SK-N-SH (cell line): ENCODE measurements around the gene TNRC6A. TPM values are rescaled to one million over a fixed set of nuclear protein-coding genes. Genes with fewer than 3 reads are reported as not detected.

ENCODE experiments used
- CTCF ChIA-PET: fragments of 300-600, 350-600 bp; formaldehyde crosslinking; extraction: SDS; loops from one replicate; lab custom pipeline; 2021; lab: Yijun Ruan, JAX
- POLR2A ChIA-PET: fragments of 350-600 bp; sonication (Branson Sonifier 250); formaldehyde crosslinking; extraction: SDS; loops from one replicate; lab custom pipeline; 2020; ENCODE audit warnings: antibody characterized with exemption, inconsistent platforms; lab: Yijun Ruan, JAX
- DNase-seq: peaks from one replicate; pipeline ENCODE4 v3.0.0; 2012
- H2AFZ ChIP-seq: fragments of 200-600 bp; sonication (generic); 2 replicates; pipeline ENCODE4 v1.8.1; 2016; ENCODE audit warnings: antibody characterized with exemption, mild to moderate bottlenecking, low read depth
- H3F3A ChIP-seq: fragments of 200-600 bp; sonication (generic); replicated peaks from 2 replicates; pipeline ENCODE3; 2016; ENCODE audit warnings: antibody characterized with exemption, mild to moderate bottlenecking; ENCODE audit not compliant: insufficient read depth
- H3K27ac ChIP-seq, 2 experiments: fragments of 200-500 bp in 1 of 2; fragments of 200-600 bp in 1 of 2; sonication (Bioruptor generic) in 1 of 2; sonication (generic), shearing (Covaris generic) in 1 of 2; 2 replicates each; pipeline versions ENCODE4 v1.5.1 to v1.6.1; 2014 to 2016; ENCODE audit warnings: low read depth in 2 of 2, inconsistent platforms in 1 of 2, low read length in 1 of 2, mild to moderate bottlenecking in 1 of 2, mixed read lengths in 1 of 2
- H3K27me3 ChIP-seq: fragments of 200-600 bp; sonication (generic), shearing (Covaris generic); 2 replicates; pipeline ENCODE4 v1.6.1; 2016; ENCODE audit warnings: mixed run types; ENCODE audit not compliant: insufficient read depth
- H3K36me3 ChIP-seq, 2 experiments: fragments of 200-500 bp in 1 of 2; fragments of 200-600 bp in 1 of 2; sonication (Bioruptor generic) in 1 of 2; sonication (generic) in 1 of 2; replicated peaks in 1 of 2; 2 replicates each; pipeline versions ENCODE3 to v1.5.1; 2014 to 2016; ENCODE audit warnings: low read length in 1 of 2, mild to moderate bottlenecking in 1 of 2; ENCODE audit not compliant: insufficient read depth in 2 of 2, control insufficient read depth in 1 of 2
- H3K4me1 ChIP-seq, 2 experiments: fragments of 200-500 bp in 1 of 2; fragments of 200-600 bp in 1 of 2; sonication (Bioruptor generic) in 1 of 2; sonication (generic), shearing (Covaris generic) in 1 of 2; 2 replicates each; pipeline versions ENCODE4 v1.5.1 to v1.6.1; 2014 to 2016; ENCODE audit warnings: low read depth in 1 of 2, low read length in 1 of 2, mixed run types in 1 of 2; ENCODE audit not compliant: insufficient read depth in 2 of 2, control insufficient read depth in 1 of 2
- H3K4me2 ChIP-seq: fragments of 200-600 bp; sonication (generic), shearing (Covaris generic); 2 replicates; pipeline ENCODE4 v1.6.1; 2017; ENCODE audit warnings: mixed run types
- H3K4me3 ChIP-seq, 2 experiments: fragments of 200-500 bp in 1 of 2; fragments of 200-600 bp in 1 of 2; sonication (Bioruptor generic) in 1 of 2; sonication (generic), shearing (Covaris generic) in 1 of 2; 2 replicates each; pipeline versions ENCODE4 v1.5.1 to v1.8.1; 2014 to 2016; ENCODE audit warnings: low read depth in 2 of 2, inconsistent platforms in 1 of 2, low read length in 1 of 2, mild to moderate bottlenecking in 1 of 2, mixed read lengths in 1 of 2, moderate library complexity in 1 of 2
- H3K79me2 ChIP-seq: fragments of 200-600 bp; sonication (generic); 2 replicates; pipeline ENCODE4 v1.8.1; 2017; ENCODE audit warnings: mild to moderate bottlenecking; ENCODE audit not compliant: insufficient read depth
- H3K9ac ChIP-seq: fragments of 200-600 bp; sonication (generic); 2 replicates; pipeline ENCODE4 v1.6.1; 2017; ENCODE audit warnings: mixed run types
- H3K9me2 ChIP-seq: fragments of 200-600 bp; sonication (generic); 2 replicates; pipeline ENCODE4 v1.6.1; 2017; ENCODE audit warnings: mixed run types
- H3K9me3 ChIP-seq: fragments of 200-600 bp; sonication (generic); 2 replicates; pipeline ENCODE4 v1.6.1; 2017; ENCODE audit warnings: mixed run types, mild to moderate bottlenecking, moderate library complexity
- H4K20me1 ChIP-seq: fragments of 200-600 bp; sonication (generic); 2 replicates; pipeline ENCODE4 v1.6.1; 2017; ENCODE audit warnings: mild to moderate bottlenecking, mixed run types; ENCODE audit not compliant: insufficient read depth
- CHD2 ChIP-seq: fragments of 150-350 bp; IDR thresholded peaks from 2 replicates; pipeline ENCODE4 v1.6.1; 2018; ENCODE audit warnings: low read length; ENCODE audit not compliant: partially characterized antibody
- EP300 ChIP-seq, 2 experiments: IDR thresholded peaks; 2 replicates each; pipeline versions ENCODE4 v1.4.0 to v1.6.1; 2012; ENCODE audit warnings: borderline replicate concordance in 1 of 2, low read depth in 1 of 2, low read length in 1 of 2
- EZH2phosphoT487 ChIP-seq: fragments of 200-600 bp; sonication (generic); IDR thresholded peaks from 2 replicates; pipeline ENCODE4 v1.6.1; 2017; ENCODE audit warnings: low read depth, mixed run types, mild to moderate bottlenecking, antibody characterized with exemption, moderate library complexity, borderline replicate concordance
- FOXM1 ChIP-seq: IDR thresholded peaks from 2 replicates; pipeline ENCODE4 v1.4.0; 2012; ENCODE audit warnings: low read depth, mild to moderate bottlenecking
- JUND ChIP-seq: IDR thresholded peaks from 2 replicates; pipeline ENCODE4 v1.4.0; 2012
- MEF2A ChIP-seq: IDR thresholded peaks from 2 replicates; pipeline ENCODE4 v1.4.0; 2012; ENCODE audit warnings: low read depth, borderline replicate concordance
- NRF1 ChIP-seq: IDR thresholded peaks from 2 replicates; pipeline ENCODE4 v1.6.1; 2012; ENCODE audit warnings: low read depth, mild to moderate bottlenecking, low read length
- PBX3 ChIP-seq: IDR thresholded peaks from 2 replicates; pipeline ENCODE4; 2012
- RAD21 ChIP-seq: IDR thresholded peaks from 2 replicates; pipeline ENCODE4 v1.6.1; 2012; ENCODE audit warnings: mild to moderate bottlenecking, low read length
- REST ChIP-seq: IDR thresholded peaks from 2 replicates; pipeline ENCODE4 v1.6.1; 2012; ENCODE audit warnings: mild to moderate bottlenecking, low read depth, low read length, moderate library complexity
- RFX5 ChIP-seq: IDR thresholded peaks from 2 replicates; pipeline ENCODE4 v1.6.1; 2012; ENCODE audit warnings: mild to moderate bottlenecking, improper control_type of control experiment, low read length
- SMC3 ChIP-seq: IDR thresholded peaks from 2 replicates; pipeline ENCODE4 v1.6.1; 2012; ENCODE audit warnings: low read depth, low read length, improper control_type of control experiment
- TAF1 ChIP-seq: IDR thresholded peaks from 2 replicates; pipeline ENCODE4 v1.6.1; 2012; ENCODE audit warnings: low read depth, mild to moderate bottlenecking, low read length, moderate library complexity, borderline replicate concordance
- TCF12 ChIP-seq: IDR thresholded peaks from 2 replicates; pipeline ENCODE4 v1.4.0; 2012
- TEAD4 ChIP-seq: IDR thresholded peaks from 2 replicates; pipeline ENCODE4 v1.4.0; 2012; ENCODE audit warnings: mild to moderate bottlenecking, borderline replicate concordance; ENCODE audit not compliant: insufficient read depth
- USF1 ChIP-seq: IDR thresholded peaks from 2 replicates; pipeline ENCODE4 v1.4.0; 2012; ENCODE audit warnings: low read depth, borderline replicate concordance
- whole genome bisulfite sequencing: methylation state at CpG from one replicate; pipeline ENCODE4 v1.1.6; 2017; ENCODE audit warnings: low lambda C conversion rate; 5-methylcytosine and 5-hydroxymethylcytosine counted together
- polyA plus RNA-seq, 3 experiments: library from polyadenylated mRNA; depleted of rRNA; stranded (reverse); fragments of >200 nt; gene quantifications; 2 replicates each; pipeline ENCODE4 v1.2.3, GENCODE V29; 2012
- TF ChIP-seq, protein P1 (sequence below): IDR thresholded peaks from 2 replicates; pipeline ENCODE4 v1.4.0; 2012; ENCODE audit warnings: low read depth
- TF ChIP-seq, protein P2 (sequence below): fragments of 150-350 bp; IDR thresholded peaks from 2 replicates; pipeline ENCODE4 v1.6.1; 2017; ENCODE audit warnings: antibody characterized with exemption, low read length, low read depth, borderline replicate concordance
- TF ChIP-seq, protein P3 (sequence below): fragments of 200-600 bp; sonication (generic); IDR thresholded peaks from 2 replicates; pipeline ENCODE4 v1.6.1; 2017; ENCODE audit warnings: antibody characterized with exemption, mild to moderate bottlenecking, moderate library complexity
- TF ChIP-seq, protein P4 (sequence below): IDR thresholded peaks from 2 replicates; pipeline ENCODE4 v1.4.0; 2012; ENCODE audit warnings: low read depth, borderline replicate concordance

Gene TNRC6A
- polyA plus RNA-seq, 1 of the 3 experiments (the other 2 are of a cell fraction), result 32.5 TPM

- Histone ChIP-seq H3K4me3 (no peak overlapping the region), H3K79me2 (no peaks in the 10 kb centered on the region), H3K9me3 (no peaks in the 10 kb centered on the region), H2AFZ (no peak overlapping the region), H3K36me3 (peaks cover 86 to 89% of the 10 kb centered on the region in 2 experiments), H3K4me1 (no peaks in the 10 kb centered on the region), H3K9me2 (no peaks in the 10 kb centered on the region), H3K27ac (no peak overlapping the region), H3K27me3 (no peaks in the 10 kb centered on the region), H3K4me2 (no peak overlapping the region), H3F3A (peaks cover 16% of the 10 kb centered on the region), H4K20me1 (no peaks in the 10 kb centered on the region), H3K9ac (no peak overlapping the region)
- CTCF ChIA-PET, result interaction anchor here (0.6 kb wide), 1 partner anchor 766 kb away, joined by 3 read pairs; no protein-coding TSS in a partner anchor
- POLR2A ChIA-PET, result interaction anchor here (0.6 kb wide), 1 partner anchor 364 kb away, joined by 3 read pairs; no protein-coding TSS in a partner anchor
- TF ChIP-seq MEF2A, result no peak
- no peak for TF ChIP-seq REST
- no peak for TF ChIP-seq NRF1
- no peak for TF ChIP-seq FOXM1
- TF ChIP-seq, protein P1, sequence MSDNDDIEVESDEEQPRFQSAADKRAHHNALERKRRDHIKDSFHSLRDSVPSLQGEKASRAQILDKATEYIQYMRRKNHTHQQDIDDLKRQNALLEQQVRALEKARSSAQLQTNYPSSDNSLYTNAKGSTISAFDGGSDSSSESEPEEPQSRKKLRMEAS, result no peak
- no peak for TF ChIP-seq TEAD4
- no peak for TF ChIP-seq CHD2
- no peak for TF ChIP-seq TAF1
- TF ChIP-seq JUND, result no peak
- no peak for TF ChIP-seq EP300 (IDR thresholded peaks at IDR 0.05; ENCODE audit: borderline replicate concordance in 1 of 2, low read depth in 1 of 2, low read length in 1 of 2)
- TF ChIP-seq TCF12, result no peak
- TF ChIP-seq USF1, result no peak
- TF ChIP-seq, protein P2, sequence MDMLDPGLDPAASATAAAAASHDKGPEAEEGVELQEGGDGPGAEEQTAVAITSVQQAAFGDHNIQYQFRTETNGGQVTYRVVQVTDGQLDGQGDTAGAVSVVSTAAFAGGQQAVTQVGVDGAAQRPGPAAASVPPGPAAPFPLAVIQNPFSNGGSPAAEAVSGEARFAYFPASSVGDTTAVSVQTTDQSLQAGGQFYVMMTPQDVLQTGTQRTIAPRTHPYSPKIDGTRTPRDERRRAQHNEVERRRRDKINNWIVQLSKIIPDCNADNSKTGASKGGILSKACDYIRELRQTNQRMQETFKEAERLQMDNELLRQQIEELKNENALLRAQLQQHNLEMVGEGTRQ, result no peak
- TF ChIP-seq PBX3, result no peak
- TF ChIP-seq SMC3, result no peak
- TF ChIP-seq RAD21, result no peak
- TF ChIP-seq, protein P3, sequence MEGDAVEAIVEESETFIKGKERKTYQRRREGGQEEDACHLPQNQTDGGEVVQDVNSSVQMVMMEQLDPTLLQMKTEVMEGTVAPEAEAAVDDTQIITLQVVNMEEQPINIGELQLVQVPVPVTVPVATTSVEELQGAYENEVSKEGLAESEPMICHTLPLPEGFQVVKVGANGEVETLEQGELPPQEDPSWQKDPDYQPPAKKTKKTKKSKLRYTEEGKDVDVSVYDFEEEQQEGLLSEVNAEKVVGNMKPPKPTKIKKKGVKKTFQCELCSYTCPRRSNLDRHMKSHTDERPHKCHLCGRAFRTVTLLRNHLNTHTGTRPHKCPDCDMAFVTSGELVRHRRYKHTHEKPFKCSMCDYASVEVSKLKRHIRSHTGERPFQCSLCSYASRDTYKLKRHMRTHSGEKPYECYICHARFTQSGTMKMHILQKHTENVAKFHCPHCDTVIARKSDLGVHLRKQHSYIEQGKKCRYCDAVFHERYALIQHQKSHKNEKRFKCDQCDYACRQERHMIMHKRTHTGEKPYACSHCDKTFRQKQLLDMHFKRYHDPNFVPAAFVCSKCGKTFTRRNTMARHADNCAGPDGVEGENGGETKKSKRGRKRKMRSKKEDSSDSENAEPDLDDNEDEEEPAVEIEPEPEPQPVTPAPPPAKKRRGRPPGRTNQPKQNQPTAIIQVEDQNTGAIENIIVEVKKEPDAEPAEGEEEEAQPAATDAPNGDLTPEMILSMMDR, result no peak
- TF ChIP-seq, protein P4, sequence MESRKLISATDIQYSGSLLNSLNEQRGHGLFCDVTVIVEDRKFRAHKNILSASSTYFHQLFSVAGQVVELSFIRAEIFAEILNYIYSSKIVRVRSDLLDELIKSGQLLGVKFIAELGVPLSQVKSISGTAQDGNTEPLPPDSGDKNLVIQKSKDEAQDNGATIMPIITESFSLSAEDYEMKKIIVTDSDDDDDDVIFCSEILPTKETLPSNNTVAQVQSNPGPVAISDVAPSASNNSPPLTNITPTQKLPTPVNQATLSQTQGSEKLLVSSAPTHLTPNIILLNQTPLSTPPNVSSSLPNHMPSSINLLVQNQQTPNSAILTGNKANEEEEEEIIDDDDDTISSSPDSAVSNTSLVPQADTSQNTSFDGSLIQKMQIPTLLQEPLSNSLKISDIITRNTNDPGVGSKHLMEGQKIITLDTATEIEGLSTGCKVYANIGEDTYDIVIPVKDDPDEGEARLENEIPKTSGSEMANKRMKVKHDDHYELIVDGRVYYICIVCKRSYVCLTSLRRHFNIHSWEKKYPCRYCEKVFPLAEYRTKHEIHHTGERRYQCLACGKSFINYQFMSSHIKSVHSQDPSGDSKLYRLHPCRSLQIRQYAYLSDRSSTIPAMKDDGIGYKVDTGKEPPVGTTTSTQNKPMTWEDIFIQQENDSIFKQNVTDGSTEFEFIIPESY, result no peak
- TF ChIP-seq RFX5, result no peak
- no peak for TF ChIP-seq EZH2phosphoT487
- no peak for DNase-seq
- WGBS, result 78% methylated on average over 1 of the region's 1 CpG
These were observed 77.8 kb downstream of the TNRC6A start for GRCh38 chr16:24807301-24807700.
